Thyroid gland (tissue), 4 donors: ENCODE data around the gene TMEM120B.

Experiments used
- POLR2A ChIP-seq, 2 donors: fragments of 450-650 bp; IDR thresholded peaks; one replicate each; pipeline ENCODE4 v1.6.1; 2017; ENCODE audit warnings: antibody characterized with exemption in 2 of 2, mild to moderate bottlenecking in 2 of 2, moderate library complexity in 1 of 2
- TF ChIP-seq, protein P1 (sequence below), 6 experiments: fragments of 200-600 bp in 3 of 6; fragments of 450-650 bp in 3 of 6; sonication (generic) in 3 of 6; IDR thresholded peaks; one replicate each; pipeline ENCODE4 v1.5.1; 2016 to 2019; ENCODE audit warnings: antibody characterized with exemption in 6 of 6, mild to moderate bottlenecking in 2 of 6, inconsistent platforms in 1 of 6, moderate library complexity in 1 of 6

DNA sequence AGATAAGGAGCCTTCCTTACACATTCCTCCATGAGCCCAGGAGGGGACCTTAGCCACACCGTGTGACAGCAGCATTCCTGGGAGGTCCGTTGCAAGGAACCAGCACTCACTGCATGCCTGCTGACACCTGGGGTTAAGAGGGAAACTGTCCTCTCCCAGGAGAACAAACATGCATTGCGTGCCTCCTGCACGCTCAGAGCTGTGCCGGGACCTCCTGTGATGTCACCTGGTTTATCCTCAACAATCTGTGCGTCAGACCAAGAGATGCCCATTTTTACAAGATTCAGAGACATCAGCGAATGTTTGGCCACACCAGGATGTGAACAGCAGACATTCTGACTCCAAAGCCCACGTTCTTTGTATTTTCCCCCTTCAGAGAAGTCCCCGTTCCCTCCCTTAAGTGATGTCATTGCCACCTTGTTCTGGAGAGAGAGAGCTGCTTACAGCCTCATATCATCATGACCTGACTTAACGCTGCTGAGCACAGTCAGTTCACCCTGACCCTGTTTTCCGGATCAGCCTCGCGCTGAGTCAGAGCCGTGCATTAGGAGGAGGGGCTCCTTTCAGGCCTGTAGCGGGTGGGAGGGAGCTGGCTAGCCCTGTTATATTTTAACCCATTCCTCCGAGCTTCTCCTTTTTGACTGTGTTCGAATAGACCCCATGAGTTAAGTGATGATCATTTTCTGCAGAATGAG is 36.2 kb downstream of the TMEM120B start:
- TF ChIP-seq, protein P1, sequence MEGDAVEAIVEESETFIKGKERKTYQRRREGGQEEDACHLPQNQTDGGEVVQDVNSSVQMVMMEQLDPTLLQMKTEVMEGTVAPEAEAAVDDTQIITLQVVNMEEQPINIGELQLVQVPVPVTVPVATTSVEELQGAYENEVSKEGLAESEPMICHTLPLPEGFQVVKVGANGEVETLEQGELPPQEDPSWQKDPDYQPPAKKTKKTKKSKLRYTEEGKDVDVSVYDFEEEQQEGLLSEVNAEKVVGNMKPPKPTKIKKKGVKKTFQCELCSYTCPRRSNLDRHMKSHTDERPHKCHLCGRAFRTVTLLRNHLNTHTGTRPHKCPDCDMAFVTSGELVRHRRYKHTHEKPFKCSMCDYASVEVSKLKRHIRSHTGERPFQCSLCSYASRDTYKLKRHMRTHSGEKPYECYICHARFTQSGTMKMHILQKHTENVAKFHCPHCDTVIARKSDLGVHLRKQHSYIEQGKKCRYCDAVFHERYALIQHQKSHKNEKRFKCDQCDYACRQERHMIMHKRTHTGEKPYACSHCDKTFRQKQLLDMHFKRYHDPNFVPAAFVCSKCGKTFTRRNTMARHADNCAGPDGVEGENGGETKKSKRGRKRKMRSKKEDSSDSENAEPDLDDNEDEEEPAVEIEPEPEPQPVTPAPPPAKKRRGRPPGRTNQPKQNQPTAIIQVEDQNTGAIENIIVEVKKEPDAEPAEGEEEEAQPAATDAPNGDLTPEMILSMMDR (IDR thresholded peaks at IDR 0.05): no peak
- no peak for TF ChIP-seq POLR2A (IDR thresholded peaks at IDR 0.05)
